H9 (cell line): ENCODE measurements around the gene CD1B. TPM values are rescaled to one million over a fixed set of nuclear protein-coding genes. Genes with fewer than 3 reads are reported as not detected.

Source experiments
- DNase-seq: peaks from one replicate; pipeline ENCODE4 v3.0.0-alpha.2; 2017
- H2AFZ ChIP-seq: one replicate; pipeline ENCODE4 v1.6.1; 2013; ENCODE audit warnings: mild to moderate bottlenecking, low read length, control low read depth, moderate library complexity
- H2AK5ac ChIP-seq: 2 replicates; pipeline ENCODE4 v1.6.1; 2013; ENCODE audit warnings: low read length, control low read depth, mixed read lengths; ENCODE audit not compliant: insufficient read length
- H2BK120ac ChIP-seq: one replicate; pipeline ENCODE4 v1.6.1; 2013; ENCODE audit warnings: low read depth, mild to moderate bottlenecking, low read length, control low read depth, inconsistent platforms; ENCODE audit not compliant: poor library complexity, severe bottlenecking
- H2BK12ac ChIP-seq: 2 replicates; pipeline ENCODE4 v1.6.1; 2013; ENCODE audit warnings: low read length, control low read depth, mixed read lengths, low read depth; ENCODE audit not compliant: insufficient read length
- H2BK15ac ChIP-seq: 2 replicates; pipeline ENCODE4 v1.6.1; 2013; ENCODE audit warnings: low read depth, low read length, control low read depth
- H2BK20ac ChIP-seq: one replicate; pipeline ENCODE4 v1.6.1; 2013; ENCODE audit warnings: low read depth, mild to moderate bottlenecking, low read length, control low read depth, inconsistent platforms; ENCODE audit not compliant: poor library complexity, severe bottlenecking
- H2BK5ac ChIP-seq: 2 replicates; pipeline ENCODE4 v1.6.1; 2013; ENCODE audit warnings: low read length, control low read depth, mixed read lengths; ENCODE audit not compliant: insufficient read length
- H3K14ac ChIP-seq: 2 replicates; pipeline ENCODE4 v1.6.1; 2013; ENCODE audit warnings: low read length, control low read depth; ENCODE audit not compliant: insufficient read depth
- H3K18ac ChIP-seq: 2 replicates; pipeline ENCODE4 v1.6.1; 2013; ENCODE audit warnings: low read depth, mild to moderate bottlenecking, mixed read lengths, low read length, control low read depth; ENCODE audit not compliant: insufficient read length
- H3K23ac ChIP-seq: 2 replicates; pipeline ENCODE4 v1.6.1; 2013; ENCODE audit warnings: low read length, control low read depth, mixed read lengths, low read depth; ENCODE audit not compliant: insufficient read length
- H3K23me2 ChIP-seq: 2 replicates; pipeline ENCODE4 v1.6.1; 2013; ENCODE audit warnings: low read depth, mild to moderate bottlenecking, mixed read lengths, low read length, control low read depth; ENCODE audit not compliant: insufficient read length, poor library complexity, severe bottlenecking
- H3K27ac ChIP-seq: 2 replicates; pipeline ENCODE4 v1.5.1; 2013; ENCODE audit warnings: low read length, control low read depth, mixed read lengths, low read depth; ENCODE audit not compliant: insufficient read length
- H3K27me3 ChIP-seq: 2 replicates; pipeline ENCODE4 v1.6.1; 2013; ENCODE audit warnings: low read length, control low read depth, inconsistent platforms; ENCODE audit not compliant: insufficient read depth
- H3K4ac ChIP-seq: 2 replicates; pipeline ENCODE4 v1.6.1; 2013; ENCODE audit warnings: low read depth, mild to moderate bottlenecking, control low read depth, inconsistent platforms, low read length, moderate library complexity
- H3K4me1 ChIP-seq: 2 replicates; pipeline ENCODE4 v1.6.1; 2013; ENCODE audit warnings: low read length, control low read depth, inconsistent platforms; ENCODE audit not compliant: insufficient read depth
- H3K4me2 ChIP-seq: 2 replicates; pipeline ENCODE4 v1.6.1; 2013; ENCODE audit warnings: low read length, control low read depth, mixed read lengths; ENCODE audit not compliant: insufficient read length, insufficient read depth
- H3K56ac ChIP-seq: 2 replicates; pipeline ENCODE4 v1.6.1; 2013; ENCODE audit warnings: low read depth, mild to moderate bottlenecking, mixed read lengths, low read length, control low read depth; ENCODE audit not compliant: insufficient read length
- H3K79me1 ChIP-seq: 2 replicates; pipeline ENCODE4 v1.6.1; 2013; ENCODE audit warnings: low read depth, mild to moderate bottlenecking, moderate library complexity, low read length, control low read depth, inconsistent platforms; ENCODE audit not compliant: insufficient read depth, poor library complexity, severe bottlenecking
- H3K79me2 ChIP-seq: 2 replicates; pipeline ENCODE4 v1.6.1; 2013; ENCODE audit warnings: low read length, control low read depth, inconsistent platforms; ENCODE audit not compliant: insufficient read depth
- H3K9ac ChIP-seq: 2 replicates; pipeline ENCODE4 v1.6.1; 2013; ENCODE audit warnings: low read length, control low read depth, mixed read lengths; ENCODE audit not compliant: insufficient read length; ENCODE audit errors: extremely low read depth
- H3K9me3 ChIP-seq: one replicate; pipeline ENCODE4 v1.6.1; 2013; ENCODE audit warnings: low read depth, low read length, inconsistent platforms; ENCODE audit not compliant: control insufficient read depth
- H3T11ph ChIP-seq: one replicate; pipeline ENCODE4 v1.6.1; 2013; ENCODE audit warnings: mild to moderate bottlenecking, low read length, control low read depth, inconsistent platforms
- H4K20me1 ChIP-seq: one replicate; pipeline ENCODE4 v1.6.1; 2013; ENCODE audit not compliant: control insufficient read depth, insufficient read length, insufficient read depth
- H4K5ac ChIP-seq: 2 replicates; pipeline ENCODE4 v1.6.1; 2013; ENCODE audit warnings: low read depth, mild to moderate bottlenecking, mixed read lengths, low read length, control low read depth; ENCODE audit not compliant: insufficient read length
- H4K8ac ChIP-seq: replicated peaks from 2 replicates; pipeline ENCODE4 v1.6.1; 2013; ENCODE audit warnings: low read length, control low read depth, mixed read lengths, low read depth; ENCODE audit not compliant: insufficient read length
- H4K91ac ChIP-seq: 2 replicates; pipeline ENCODE4 v1.6.1; 2013; ENCODE audit warnings: low read depth, mild to moderate bottlenecking, moderate library complexity, mixed read lengths, low read length, control low read depth; ENCODE audit not compliant: insufficient read length
- H3K27ac Mint-ChIP-seq, 3 experiments: 2 replicates in 2 of 3; 3 replicates in 1 of 3; pipeline ENCODE4 v1.8.0; 2020 to 2021; ENCODE audit warnings: mixed read lengths in 3 of 3, mild to moderate bottlenecking in 1 of 3, moderate library complexity in 1 of 3
- H3K27me3 Mint-ChIP-seq: 2 replicates; pipeline ENCODE4 v1.8.0; 2021; ENCODE audit warnings: low read depth, mild to moderate bottlenecking, moderate library complexity, mixed read lengths
- H3K36me3 Mint-ChIP-seq, 3 experiments: 2 replicates in 2 of 3; 3 replicates in 1 of 3; pipeline ENCODE4 v1.8.0; 2020 to 2021; ENCODE audit warnings: low read depth in 3 of 3, mixed read lengths in 3 of 3; ENCODE audit not compliant: insufficient read depth in 1 of 3
- H3K4me1 Mint-ChIP-seq, 2 experiments: 2 replicates each; pipeline ENCODE4 v1.8.0; 2020; ENCODE audit warnings: mixed read lengths in 2 of 2
- H3K4me3 Mint-ChIP-seq, 2 experiments: 2 replicates in 1 of 2; 3 replicates in 1 of 2; pipeline ENCODE4 v1.8.0; 2020 to 2021; ENCODE audit warnings: mild to moderate bottlenecking in 2 of 2, mixed read lengths in 2 of 2, moderate library complexity in 1 of 2
- H3K9me3 Mint-ChIP-seq, 2 experiments: 2 replicates in 1 of 2; 3 replicates in 1 of 2; pipeline ENCODE4 v1.8.0; 2020; ENCODE audit warnings: mild to moderate bottlenecking in 2 of 2, mixed read lengths in 2 of 2, moderate library complexity in 1 of 2
- WGBS: extraction: QIAGEN DNeasy Blood & Tissue Kit; methylation state at CpG from one replicate; pipeline ENCODE4 v1.1.7; 2013; ENCODE audit warnings: missing lambda C conversion rate, low lambda C conversion rate, mixed read lengths; ENCODE audit not compliant: insufficient read length; ENCODE audit errors: extremely low coverage; 5-methylcytosine and 5-hydroxymethylcytosine counted together
- total RNA-seq: library from RNA; stranded (reverse); gene quantifications from 2 replicates; pipeline ENCODE4 v1.2.1, GENCODE V29; 2021
- TF ChIP-seq, protein P1 (sequence below): fragments of 200-600 bp; sonication (generic); conservative IDR thresholded peaks from 3 replicates; pipeline ENCODE4 v1.8.0; 2021; ENCODE audit warnings: antibody characterized with exemption, mild to moderate bottlenecking

Gene CD1B
- total RNA-seq, 1 experiment from 2014 or later, result not detected

GRCh38 chr1:158324395-158324794 lies 6.9 kb downstream of the CD1B start:
- H3K79me1 ChIP-seq, result no peaks in the 10 kb centered on the region
- TF ChIP-seq, protein P1, sequence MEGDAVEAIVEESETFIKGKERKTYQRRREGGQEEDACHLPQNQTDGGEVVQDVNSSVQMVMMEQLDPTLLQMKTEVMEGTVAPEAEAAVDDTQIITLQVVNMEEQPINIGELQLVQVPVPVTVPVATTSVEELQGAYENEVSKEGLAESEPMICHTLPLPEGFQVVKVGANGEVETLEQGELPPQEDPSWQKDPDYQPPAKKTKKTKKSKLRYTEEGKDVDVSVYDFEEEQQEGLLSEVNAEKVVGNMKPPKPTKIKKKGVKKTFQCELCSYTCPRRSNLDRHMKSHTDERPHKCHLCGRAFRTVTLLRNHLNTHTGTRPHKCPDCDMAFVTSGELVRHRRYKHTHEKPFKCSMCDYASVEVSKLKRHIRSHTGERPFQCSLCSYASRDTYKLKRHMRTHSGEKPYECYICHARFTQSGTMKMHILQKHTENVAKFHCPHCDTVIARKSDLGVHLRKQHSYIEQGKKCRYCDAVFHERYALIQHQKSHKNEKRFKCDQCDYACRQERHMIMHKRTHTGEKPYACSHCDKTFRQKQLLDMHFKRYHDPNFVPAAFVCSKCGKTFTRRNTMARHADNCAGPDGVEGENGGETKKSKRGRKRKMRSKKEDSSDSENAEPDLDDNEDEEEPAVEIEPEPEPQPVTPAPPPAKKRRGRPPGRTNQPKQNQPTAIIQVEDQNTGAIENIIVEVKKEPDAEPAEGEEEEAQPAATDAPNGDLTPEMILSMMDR, result no peak
- no peaks in the 10 kb centered on the region for H3K27me3 ChIP-seq
- H3K56ac ChIP-seq, result no peak overlapping the region
- peaks cover 4 to 8% of the 10 kb centered on the region in 2 experiments; a peak in 4 of 5 replicates for H3K9me3 Mint-ChIP-seq
- peaks cover 2% of the 10 kb centered on the region; the same call in 1 of the 2 replicates for H3K27me3 Mint-ChIP-seq
- no peak overlapping the region for H3K23ac ChIP-seq
- no peak overlapping the region for H3K18ac ChIP-seq
- H2BK20ac ChIP-seq, result no peak overlapping the region
- no peaks in the 10 kb centered on the region for H4K20me1 ChIP-seq
- H2BK5ac ChIP-seq, result no peak overlapping the region
- no peak for DNase-seq
- no peak overlapping the region for H3K14ac ChIP-seq
- no peak overlapping the region for H4K91ac ChIP-seq
- no peak overlapping the region for H4K8ac ChIP-seq
- H3K4me1 ChIP-seq, result no peaks in the 10 kb centered on the region
- no peak overlapping the region for H3K27ac Mint-ChIP-seq
- no CpG with 5 or more reads among the region's 4 CpGs for WGBS
- no peaks in the 10 kb centered on the region for H3K9me3 ChIP-seq
- no peak overlapping the region for H2BK120ac ChIP-seq
- H2BK15ac ChIP-seq, result no peak overlapping the region
- H3K79me2 ChIP-seq, result no peaks in the 10 kb centered on the region
- H2AFZ ChIP-seq, result no peak overlapping the region
- no peak overlapping the region for H3T11ph ChIP-seq
- no peak overlapping the region for H4K5ac ChIP-seq
- H2AK5ac ChIP-seq, result no peak overlapping the region
- no peak overlapping the region for H3K4me3 Mint-ChIP-seq
- H3K4ac ChIP-seq, result no peak overlapping the region
- no peaks in the 10 kb centered on the region for H3K23me2 ChIP-seq
- H3K36me3 Mint-ChIP-seq, result peaks cover 4 to 7% (median 4%) of the 10 kb centered on the region in 3 experiments; a peak in 5 of 7 replicates
- no peaks in the 10 kb centered on the region for H3K4me1 Mint-ChIP-seq
- H3K4me2 ChIP-seq, result no peak overlapping the region
- no peak overlapping the region for H3K9ac ChIP-seq
- no peak overlapping the region for H2BK12ac ChIP-seq
- H3K27ac ChIP-seq, result no peak overlapping the region
